Measurements from ENCODE around the gene ARRB1.

ARRB1 gene

DNA sequence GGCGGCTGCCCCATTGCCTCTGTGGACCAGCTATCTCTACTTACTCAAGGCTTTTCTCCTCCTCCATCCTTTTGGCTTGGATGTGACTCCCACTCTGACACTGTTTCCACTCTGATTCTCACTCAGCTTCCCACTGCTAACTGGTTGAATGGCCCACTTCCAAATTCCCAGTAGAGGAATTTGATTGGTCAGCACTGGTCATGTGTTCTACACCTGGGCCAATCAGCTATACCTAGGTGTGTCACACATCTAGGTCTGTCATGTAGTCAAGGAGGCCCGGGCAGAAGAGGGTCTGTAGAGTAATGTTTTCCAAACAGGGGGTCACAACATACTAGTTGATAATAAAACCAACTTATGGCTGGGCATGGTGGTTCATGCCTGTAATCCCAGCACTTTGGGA, 57.6 kb downstream of the ARRB1 start:
- H3K9ac ChIP-seq: no peak overlapping the region
- H3K4me2 ChIP-seq: no peak overlapping the region
- H3K4me1 ChIP-seq (ENCODE audit: low read depth, poor library complexity, severe bottlenecking): no peaks in the 10 kb centered on the region
- H3K4me3 ChIP-seq (IDR thresholded peaks at IDR 0.05; ENCODE audit: insufficient read depth, low read depth, low read length): no peak overlapping the region
- H3K27me3 ChIP-seq (ENCODE audit: insufficient read depth, low read depth): no peaks in the 10 kb centered on the region
- H3K36me3 ChIP-seq (ENCODE audit: insufficient read depth): no peaks in the 10 kb centered on the region
- no peak overlapping the region for H2AFZ ChIP-seq (ENCODE audit: low read depth)
- no peak overlapping the region for H3K27ac ChIP-seq
- TF ChIP-seq, protein P1, sequence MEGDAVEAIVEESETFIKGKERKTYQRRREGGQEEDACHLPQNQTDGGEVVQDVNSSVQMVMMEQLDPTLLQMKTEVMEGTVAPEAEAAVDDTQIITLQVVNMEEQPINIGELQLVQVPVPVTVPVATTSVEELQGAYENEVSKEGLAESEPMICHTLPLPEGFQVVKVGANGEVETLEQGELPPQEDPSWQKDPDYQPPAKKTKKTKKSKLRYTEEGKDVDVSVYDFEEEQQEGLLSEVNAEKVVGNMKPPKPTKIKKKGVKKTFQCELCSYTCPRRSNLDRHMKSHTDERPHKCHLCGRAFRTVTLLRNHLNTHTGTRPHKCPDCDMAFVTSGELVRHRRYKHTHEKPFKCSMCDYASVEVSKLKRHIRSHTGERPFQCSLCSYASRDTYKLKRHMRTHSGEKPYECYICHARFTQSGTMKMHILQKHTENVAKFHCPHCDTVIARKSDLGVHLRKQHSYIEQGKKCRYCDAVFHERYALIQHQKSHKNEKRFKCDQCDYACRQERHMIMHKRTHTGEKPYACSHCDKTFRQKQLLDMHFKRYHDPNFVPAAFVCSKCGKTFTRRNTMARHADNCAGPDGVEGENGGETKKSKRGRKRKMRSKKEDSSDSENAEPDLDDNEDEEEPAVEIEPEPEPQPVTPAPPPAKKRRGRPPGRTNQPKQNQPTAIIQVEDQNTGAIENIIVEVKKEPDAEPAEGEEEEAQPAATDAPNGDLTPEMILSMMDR (conservative IDR thresholded peaks at IDR 0.05; ENCODE audit: low read depth, low read length): no peak
- no peaks in the 10 kb centered on the region for H3K79me2 ChIP-seq (ENCODE audit: insufficient read depth, low read depth)
- H4K20me1 ChIP-seq (ENCODE audit: insufficient read depth): no peaks in the 10 kb centered on the region

DNA sequence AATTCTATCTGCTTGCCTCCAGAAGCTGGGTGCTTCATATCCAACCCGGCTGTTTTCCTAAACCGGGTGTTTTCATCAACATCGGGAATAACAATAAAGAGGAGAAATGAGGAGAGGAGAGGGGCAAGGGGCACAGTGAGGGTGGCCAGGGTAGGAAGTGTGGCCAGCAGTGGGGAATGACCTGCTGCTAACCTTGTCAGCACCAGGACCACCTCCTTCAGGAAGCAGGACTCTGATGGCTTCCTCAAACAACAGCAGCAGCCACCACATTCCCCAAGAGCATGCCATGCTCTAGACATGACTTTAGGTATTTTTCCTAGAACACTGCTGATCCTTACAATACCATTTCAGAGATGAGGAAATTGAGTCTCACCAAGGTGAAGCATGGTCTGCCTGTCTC, 58.5 kb downstream of the ARRB1 start:
- H3K4me3 ChIP-seq (IDR thresholded peaks at IDR 0.05; ENCODE audit: insufficient read depth, low read depth, low read length): no peak overlapping the region
- TF ChIP-seq, protein P1 (conservative IDR thresholded peaks at IDR 0.05; ENCODE audit: low read depth, low read length): no peak
- H3K4me1 ChIP-seq (ENCODE audit: low read depth, poor library complexity, severe bottlenecking): no peaks in the 10 kb centered on the region
- H3K79me2 ChIP-seq (ENCODE audit: insufficient read depth, low read depth): no peaks in the 10 kb centered on the region
- H3K4me2 ChIP-seq: no peak overlapping the region
- H2AFZ ChIP-seq (ENCODE audit: low read depth): no peak overlapping the region
- no peaks in the 10 kb centered on the region for H4K20me1 ChIP-seq (ENCODE audit: insufficient read depth)
- H3K36me3 ChIP-seq (ENCODE audit: insufficient read depth): no peaks in the 10 kb centered on the region
- no peaks in the 10 kb centered on the region for H3K27me3 ChIP-seq (ENCODE audit: insufficient read depth, low read depth)
- no peak overlapping the region for H3K9ac ChIP-seq
- no peak overlapping the region for H3K27ac ChIP-seq

DNA sequence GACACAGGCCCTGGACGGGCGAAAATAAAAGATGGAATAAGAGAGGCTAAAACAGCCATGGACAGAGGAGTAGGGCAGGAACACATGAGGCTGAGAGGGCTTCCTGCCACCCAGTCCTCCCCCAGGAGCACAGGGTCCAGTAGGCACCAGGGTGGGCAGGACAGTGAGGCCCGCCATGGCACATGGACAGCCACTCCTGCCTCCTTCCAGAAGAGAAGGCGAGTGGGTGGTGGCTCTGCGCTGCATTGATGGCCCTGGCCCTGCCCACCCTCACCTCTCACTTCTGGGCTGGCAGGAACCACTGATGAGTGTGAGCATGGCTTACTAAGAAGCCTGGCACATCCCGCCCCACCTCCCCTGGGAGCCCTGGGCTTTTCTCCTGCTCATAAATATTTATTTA, 59.7 kb downstream of the ARRB1 start:
- H3K27ac ChIP-seq: no peak overlapping the region
- no peaks in the 10 kb centered on the region for H3K27me3 ChIP-seq (ENCODE audit: insufficient read depth, low read depth)
- no peak overlapping the region for H3K4me2 ChIP-seq
- H3K36me3 ChIP-seq (ENCODE audit: insufficient read depth): no peaks in the 10 kb centered on the region
- no peak overlapping the region for H2AFZ ChIP-seq (ENCODE audit: low read depth)
- H3K4me3 ChIP-seq (IDR thresholded peaks at IDR 0.05; ENCODE audit: insufficient read depth, low read depth, low read length): no peak overlapping the region
- H3K79me2 ChIP-seq (ENCODE audit: insufficient read depth, low read depth): no peaks in the 10 kb centered on the region
- no peaks in the 10 kb centered on the region for H4K20me1 ChIP-seq (ENCODE audit: insufficient read depth)
- no peaks in the 10 kb centered on the region for H3K4me1 ChIP-seq (ENCODE audit: low read depth, poor library complexity, severe bottlenecking)
- TF ChIP-seq, protein P1 (conservative IDR thresholded peaks at IDR 0.05; ENCODE audit: low read depth, low read length): no peak
- no peak overlapping the region for H3K9ac ChIP-seq

DNA sequence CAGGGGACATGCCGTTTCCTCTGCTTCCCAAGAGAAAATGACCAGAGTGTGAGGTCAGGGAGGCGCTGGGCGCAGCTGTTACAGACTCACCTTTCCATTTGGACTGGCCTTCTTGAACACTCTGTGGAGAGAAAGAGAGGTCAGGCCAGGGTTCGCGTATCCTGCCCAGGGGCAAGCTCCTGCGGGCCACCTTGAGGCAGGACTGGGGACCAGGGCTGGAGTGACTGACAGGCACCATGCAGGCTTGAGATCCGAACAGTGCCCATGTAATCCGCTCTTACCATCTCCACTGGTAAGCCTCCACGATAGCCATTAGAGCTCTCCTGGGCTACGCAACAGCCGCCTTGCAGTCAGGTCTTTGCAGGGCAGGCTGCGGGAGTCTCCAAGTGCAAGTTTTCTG, 61.5 kb downstream of the ARRB1 start:
- Histone ChIP-seq H3K36me3 (ENCODE audit: insufficient read depth) (no peaks in the 10 kb centered on the region), H3K4me3 (IDR thresholded peaks at IDR 0.05; ENCODE audit: insufficient read depth, low read depth, low read length) (no peak overlapping the region), H3K4me1 (ENCODE audit: low read depth, poor library complexity, severe bottlenecking) (no peaks in the 10 kb centered on the region), H4K20me1 (ENCODE audit: insufficient read depth) (no peaks in the 10 kb centered on the region), H3K9ac (no peak overlapping the region), H3K4me2 (no peak overlapping the region), H3K27ac (no peak overlapping the region), H2AFZ (ENCODE audit: low read depth) (no peak overlapping the region), H3K27me3 (ENCODE audit: insufficient read depth, low read depth) (no peaks in the 10 kb centered on the region), H3K79me2 (ENCODE audit: insufficient read depth, low read depth) (no peaks in the 10 kb centered on the region)
- TF ChIP-seq, protein P1 (conservative IDR thresholded peaks at IDR 0.05; ENCODE audit: low read depth, low read length): no peak

DNA sequence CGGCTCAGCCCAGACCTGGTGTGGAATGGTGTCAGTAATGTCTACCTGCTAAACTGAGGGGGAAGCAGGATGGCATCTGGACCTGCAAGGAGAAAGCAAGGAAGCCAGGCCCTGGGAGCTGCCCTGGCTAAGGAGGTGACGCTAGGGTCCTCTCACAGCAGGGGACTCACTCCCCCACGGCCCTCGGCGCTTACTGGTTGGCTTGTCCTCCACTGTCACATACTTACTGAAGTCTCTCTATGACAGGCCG, 62.0 kb downstream of the ARRB1 start:
- Histone ChIP-seq H3K4me3 (IDR thresholded peaks at IDR 0.05; ENCODE audit: insufficient read depth, low read depth, low read length) (no peak overlapping the region), H3K79me2 (ENCODE audit: insufficient read depth, low read depth) (no peaks in the 10 kb centered on the region), H3K36me3 (ENCODE audit: insufficient read depth) (no peaks in the 10 kb centered on the region), H4K20me1 (ENCODE audit: insufficient read depth) (no peaks in the 10 kb centered on the region), H3K9ac (no peak overlapping the region), H2AFZ (ENCODE audit: low read depth) (no peak overlapping the region), H3K27me3 (ENCODE audit: insufficient read depth, low read depth) (no peaks in the 10 kb centered on the region), H3K4me2 (no peak overlapping the region), H3K4me1 (ENCODE audit: low read depth, poor library complexity, severe bottlenecking) (no peaks in the 10 kb centered on the region), H3K27ac (no peak overlapping the region)
- TF ChIP-seq, protein P1 (conservative IDR thresholded peaks at IDR 0.05; ENCODE audit: low read depth, low read length): no peak

Data from KMS-11 (cell line).